IPS-18c (cell line): ENCODE data around the gene HSPG2.
"Not testable (repeated sequence)": the region's sequence is repeated elsewhere in the genome, so short reads cannot be mapped to it uniquely, and the experiment has no call there.

Source experiments
- H3K4me3 ChIP-seq: 2 replicates; pipeline ENCODE4 v1.7.0; 2013; ENCODE audit warnings: low read depth, mild to moderate bottlenecking, low read length, moderate library complexity; ENCODE audit not compliant: insufficient read depth
- H3K9me3 ChIP-seq: one replicate; pipeline ENCODE4 v1.6.1; 2013; ENCODE audit warnings: mild to moderate bottlenecking, low read length, moderate library complexity; ENCODE audit not compliant: control insufficient read depth, insufficient read depth

Gene HSPG2

DNA sequence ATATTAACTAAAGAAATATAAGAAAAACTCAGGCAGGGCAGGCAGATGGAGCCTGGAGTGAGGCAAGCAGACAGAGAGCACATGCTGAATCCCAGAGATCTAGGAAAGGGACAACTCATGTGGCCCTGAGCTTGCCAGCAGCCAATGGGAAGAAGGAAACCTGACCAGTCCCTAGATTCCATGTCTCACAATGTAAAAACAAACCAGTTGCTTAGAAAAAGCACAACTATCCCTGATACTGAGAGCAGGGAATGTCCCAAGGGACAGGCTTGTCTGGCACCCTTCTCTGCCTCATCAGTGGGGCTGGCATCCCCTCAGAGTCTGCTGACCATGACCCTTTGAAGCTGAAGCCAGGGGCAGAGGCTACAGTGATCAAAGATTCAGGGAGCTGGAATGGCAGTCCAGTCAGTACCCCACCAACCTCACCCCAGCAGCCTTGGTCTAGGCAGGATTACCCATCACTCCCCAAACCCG lies 27.8 kb downstream of the HSPG2 start:
- Histone ChIP-seq H3K4me3 (no peak overlapping the region), H3K9me3 (no peaks in the 10 kb centered on the region)

GRCh38 chr1:21907737-21908534 lies 29.2 kb downstream of the HSPG2 start:
- H3K4me3 ChIP-seq, H3K9me3 ChIP-seq: not testable (repeated sequence)

- no peaks in the 10 kb centered on the region for H3K9me3 ChIP-seq
- no peak overlapping the region for H3K4me3 ChIP-seq
Observed at GRCh38 chr1:21907079-21907418, 30.1 kb downstream of the HSPG2 start.

- no peak overlapping the region for H3K4me3 ChIP-seq
- no peaks in the 10 kb centered on the region for H3K9me3 ChIP-seq
Observed at GRCh38 chr1:21906173-21907078, 30.7 kb downstream of the HSPG2 start.

- Histone ChIP-seq H3K9me3 (no peaks in the 10 kb centered on the region), H3K4me3 (no peak overlapping the region)
Observed at GRCh38 chr1:21904704-21905520, 32.2 kb downstream of the HSPG2 start.

DNA sequence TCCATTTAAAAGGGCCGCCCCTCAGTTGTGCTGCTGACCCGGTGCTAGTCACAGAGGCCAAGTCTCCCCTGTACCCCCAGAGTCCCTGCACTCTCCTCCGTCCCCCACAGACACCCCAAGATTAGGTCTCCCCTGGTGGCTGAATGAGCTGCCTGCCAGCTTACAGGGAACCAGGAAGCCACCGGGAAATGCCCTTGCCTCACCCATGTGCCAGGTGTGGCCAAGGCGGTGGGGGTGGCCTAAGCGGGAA lies 32.7 kb downstream of the HSPG2 start:
- no peak overlapping the region for H3K4me3 ChIP-seq
- no peaks in the 10 kb centered on the region for H3K9me3 ChIP-seq

DNA sequence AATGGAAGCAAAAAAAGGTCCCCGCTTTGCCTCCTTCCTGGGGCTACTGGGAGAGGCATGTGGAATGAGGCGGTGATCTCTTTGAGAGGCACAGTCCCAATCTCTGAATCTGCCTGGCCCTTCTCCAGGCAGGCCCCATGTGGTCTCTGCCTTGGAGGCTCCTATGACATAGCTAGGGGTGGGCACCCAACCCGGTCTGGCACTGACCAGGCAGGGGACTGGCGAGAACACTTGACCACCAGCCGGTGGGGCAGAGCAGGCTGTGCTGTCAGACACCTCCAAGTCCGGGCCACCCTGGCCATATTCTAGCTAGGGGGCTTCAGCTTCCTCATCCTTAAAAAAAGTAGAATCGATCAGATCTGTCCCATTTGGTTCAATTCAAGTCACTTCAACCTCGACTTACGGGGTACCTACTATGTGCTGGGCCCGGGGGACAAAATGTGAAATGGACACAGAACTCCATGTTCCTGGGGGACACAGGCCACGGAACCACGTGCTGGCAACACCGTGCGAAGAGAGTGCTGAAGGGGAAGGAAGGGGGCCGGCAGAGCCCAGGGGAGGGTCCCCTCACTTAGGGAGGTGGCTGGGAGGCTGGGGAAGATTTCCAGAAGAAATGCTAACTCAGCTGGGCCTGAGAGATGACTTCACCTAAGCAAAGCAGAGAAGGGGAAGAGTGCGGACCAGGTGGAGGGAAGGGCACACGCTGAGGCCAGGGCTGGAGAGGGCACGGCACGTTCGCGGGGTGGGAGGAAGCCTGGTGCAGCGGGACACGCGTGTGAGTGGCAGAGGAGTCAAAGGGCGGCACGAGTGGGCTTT lies 33.3 kb downstream of the HSPG2 start:
- Histone ChIP-seq H3K4me3 (no peak overlapping the region), H3K9me3 (no peaks in the 10 kb centered on the region)

- Histone ChIP-seq H3K9me3 (no peaks in the 10 kb centered on the region), H3K4me3 (no peak overlapping the region)
Observed at GRCh38 chr1:21902026-21903012, 34.8 kb downstream of the HSPG2 start.

DNA sequence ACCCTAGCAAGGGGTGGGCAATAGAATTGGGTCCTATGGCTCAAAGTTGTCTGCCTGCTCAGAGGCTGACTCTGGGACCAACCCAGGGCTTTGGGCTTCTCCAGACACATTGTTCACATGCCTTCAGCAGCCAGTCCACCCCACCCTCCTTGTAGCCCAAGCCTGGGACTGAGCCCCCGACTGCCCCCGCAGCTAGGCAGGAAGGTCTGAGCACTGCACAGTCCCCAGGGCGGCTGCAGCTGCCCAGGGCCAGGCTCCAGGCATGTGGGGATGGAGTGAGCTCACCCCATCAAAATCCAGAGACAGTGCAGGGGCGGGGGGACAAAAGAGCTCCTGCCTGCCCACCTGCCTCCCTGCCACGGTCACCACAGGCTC lies 35.6 kb downstream of the HSPG2 start:
- no peaks in the 10 kb centered on the region for H3K9me3 ChIP-seq
- no peak overlapping the region for H3K4me3 ChIP-seq

DNA sequence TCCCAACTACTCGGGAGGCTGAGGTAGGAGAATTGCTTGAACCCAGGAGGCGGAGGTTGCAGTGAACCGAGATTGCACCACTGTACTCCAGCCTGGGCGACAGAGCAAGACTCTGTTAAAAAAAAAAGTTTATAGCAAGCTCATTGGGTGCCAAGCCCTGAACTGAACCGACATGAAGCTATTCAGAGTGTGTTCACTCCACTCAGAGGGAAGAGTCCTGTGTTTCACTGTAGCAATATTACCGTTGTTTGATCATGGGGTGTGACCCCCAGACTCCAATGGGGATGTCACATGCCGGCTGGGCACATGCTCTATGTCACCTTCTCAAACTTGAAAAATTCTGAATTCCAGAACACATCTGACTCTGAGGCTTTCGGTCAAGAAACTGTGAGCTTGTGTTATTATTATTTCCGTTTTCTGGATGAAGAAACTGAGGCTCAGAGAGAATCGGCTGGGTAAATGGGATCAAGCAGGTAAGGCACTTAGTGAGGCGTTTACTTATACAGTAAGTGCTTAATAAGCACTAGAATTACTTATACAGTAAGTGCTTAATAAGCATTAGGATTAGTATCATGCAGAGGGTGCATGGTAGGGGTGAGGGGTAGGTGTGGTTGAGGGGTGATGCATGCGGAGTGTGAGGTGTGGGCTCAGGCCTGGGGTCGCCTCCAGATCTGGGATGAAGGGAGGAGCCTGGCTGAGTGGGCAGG lies 36.2 kb downstream of the HSPG2 start:
- H3K9me3 ChIP-seq: no peaks in the 10 kb centered on the region
- no peak overlapping the region for H3K4me3 ChIP-seq

GRCh38 chr1:21899987-21900386 lies 37.1 kb downstream of the HSPG2 start:
- no peaks in the 10 kb centered on the region for H3K9me3 ChIP-seq
- no peak overlapping the region for H3K4me3 ChIP-seq

GRCh38 chr1:21899267-21899810 lies 37.8 kb downstream of the HSPG2 start:
- Histone ChIP-seq H3K9me3 (no peaks in the 10 kb centered on the region), H3K4me3 (no peak overlapping the region)

DNA sequence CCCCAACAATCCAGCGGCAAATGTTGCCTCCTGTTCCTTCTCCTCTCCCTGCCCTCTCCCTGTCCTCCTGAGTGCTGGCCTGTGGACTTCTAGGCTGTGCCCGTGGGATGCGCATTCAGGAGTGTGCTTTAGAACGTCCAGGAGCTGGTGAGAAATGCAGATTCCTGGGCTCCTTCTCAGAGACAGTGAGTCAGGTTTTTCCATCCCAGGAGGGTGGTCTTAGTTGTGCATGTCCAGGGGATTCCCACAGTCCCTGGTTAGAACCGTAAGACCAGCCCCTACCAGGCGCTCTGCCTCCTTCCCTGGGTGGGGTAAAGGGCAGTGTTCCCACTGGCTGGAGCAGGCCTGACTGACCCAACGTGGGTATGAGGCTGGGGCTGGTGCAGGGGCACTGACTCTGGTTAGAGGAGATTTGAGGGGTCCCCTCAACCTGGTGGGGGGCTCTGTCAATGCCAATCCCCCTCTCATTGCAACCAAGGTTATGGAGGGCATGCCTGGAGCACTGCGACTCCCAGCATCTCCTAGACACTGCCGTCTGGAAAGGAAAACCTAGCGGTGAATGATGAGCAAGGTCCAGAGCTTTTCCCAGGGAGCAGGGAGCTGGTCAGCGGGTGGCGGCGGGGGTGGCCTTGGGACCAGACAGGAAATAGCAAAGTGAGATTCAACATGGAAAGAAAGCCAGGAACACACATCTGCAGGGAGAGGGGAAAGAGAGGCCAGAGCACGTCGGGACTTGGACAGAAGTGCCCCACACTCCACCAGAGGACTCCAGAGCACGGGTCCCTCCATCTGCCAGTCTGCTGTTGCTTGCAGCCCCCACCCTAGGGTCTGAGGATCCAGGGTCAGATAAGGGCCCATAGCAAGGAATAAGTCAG lies 38.5 kb downstream of the HSPG2 start:
- Histone ChIP-seq H3K9me3 (no peaks in the 10 kb centered on the region), H3K4me3 (no peak overlapping the region)

DNA sequence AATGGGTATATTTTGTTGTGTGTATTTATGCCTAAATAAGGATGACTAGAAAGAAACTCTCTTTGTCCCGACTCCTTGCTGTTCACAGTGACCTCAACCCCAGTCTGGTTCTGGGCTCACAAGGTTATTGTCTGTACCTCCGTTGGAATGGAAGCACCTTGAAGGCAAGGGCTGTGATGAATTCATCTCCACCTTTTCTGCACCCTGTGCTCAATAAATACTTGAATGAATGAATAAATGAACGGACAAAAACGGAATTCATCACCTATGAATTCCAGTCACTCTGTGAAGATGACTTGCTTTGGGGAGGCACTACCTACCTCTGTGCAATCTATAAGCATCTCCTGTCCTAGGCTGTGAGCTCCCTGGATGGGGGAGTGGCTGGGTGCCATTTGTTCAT lies 39.3 kb downstream of the HSPG2 start:
- H3K4me3 ChIP-seq: no peak overlapping the region
- no peaks in the 10 kb centered on the region for H3K9me3 ChIP-seq
